ENCODE data around the gene C19orf25. TPM values are rescaled to one million over a fixed set of nuclear protein-coding genes. Genes with fewer than 3 reads are reported as not detected.

The C19orf25 gene
- polyA plus RNA-seq, 1 of the 3 experiments (the other 2 are of a cell fraction): 25.3 TPM

DNA sequence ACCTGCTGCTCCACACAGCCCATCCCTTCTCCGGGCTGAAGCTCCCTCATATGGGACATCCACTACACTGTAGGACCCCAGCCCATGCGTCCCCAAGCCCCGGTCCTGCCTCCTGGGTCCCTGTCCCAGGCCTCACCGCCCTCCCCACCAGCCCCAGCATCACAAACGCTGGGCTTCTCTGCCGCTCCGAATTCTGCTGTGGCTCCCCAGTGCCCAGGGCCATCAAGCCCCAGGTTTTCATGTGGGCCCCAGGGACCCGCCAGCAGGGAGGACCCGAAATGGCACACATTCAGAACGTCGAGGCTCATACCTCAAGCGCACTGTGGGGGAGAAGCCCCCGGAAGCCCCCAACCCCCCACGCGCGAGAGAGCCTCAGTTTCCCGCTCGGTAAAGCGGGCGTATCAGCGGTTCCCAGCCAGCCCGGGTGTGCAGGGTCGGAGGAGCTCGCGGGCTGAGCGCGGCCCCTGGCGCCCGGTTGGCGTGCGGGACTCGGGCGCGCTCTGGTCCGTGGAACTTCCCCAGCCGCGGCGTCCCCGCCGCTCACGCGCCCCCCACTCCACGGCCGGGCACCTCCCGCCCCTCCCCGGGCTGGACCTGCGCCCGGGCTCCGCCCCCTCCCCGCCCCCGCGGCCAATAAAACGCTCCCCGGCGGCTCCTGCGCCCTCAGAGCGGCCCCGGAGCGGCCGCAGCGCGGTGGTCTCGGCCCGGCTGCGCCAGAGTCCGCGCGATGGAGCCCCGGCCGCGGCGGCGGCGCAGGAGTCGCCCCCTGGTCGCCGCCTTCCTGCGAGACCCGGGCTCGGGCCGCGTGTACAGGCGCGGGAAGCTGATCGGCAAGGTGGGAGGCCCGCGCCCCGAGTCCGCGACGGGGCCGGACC lies 44.6 kb upstream of the C19orf25 start, which contains the start of gene PLK5:
PLK5 (plus strand) TSS at position 666 of the 875 bp plus-strand sequence. CDS start 2,920 bp downstream, outside the sequence.
- CTCF ChIA-PET: interaction anchor here (0.6 to 2.3 kb wide), 5 partner anchors 22 to 273 kb away, joined by 3 to 14 read pairs (median 3); partner anchors contain the start of gene REEP6
- no peaks in the 10 kb centered on the region for H3K9me3 ChIP-seq
- no peaks in the 10 kb centered on the region for H4K20me1 ChIP-seq (ENCODE audit: insufficient read depth)
- H3K9me2 ChIP-seq: no peaks in the 10 kb centered on the region
- 8% methylated on average over 9 of the region's 92 CpGs for WGBS (ENCODE audit: low lambda C conversion rate)
- POLR2A ChIA-PET: no interaction called here
- peak; percentile 69 for DNase-seq
- H3K4me2 ChIP-seq: no peak within 1 kb of the TSS
- H3K79me2 ChIP-seq (ENCODE audit: insufficient read depth): no peaks in the 10 kb centered on the region
- peaks cover 52% of the 10 kb centered on the region for H3K27me3 ChIP-seq (ENCODE audit: insufficient read depth)
- peaks cover 6% of the 10 kb centered on the region for H3F3A ChIP-seq (replicated peaks; ENCODE audit: insufficient read depth)
- no peak within 1 kb of the TSS for H2AFZ ChIP-seq (ENCODE audit: low read depth)
- H3K4me1 ChIP-seq (ENCODE audit: control insufficient read depth in 1 of 2, insufficient read depth in 2 of 2, low read depth in 1 of 2, low read length in 1 of 2): no peaks in the 10 kb centered on the region
- H3K9ac ChIP-seq: no peak within 1 kb of the TSS
- TF ChIP-seq JUND (IDR thresholded peaks at IDR 0.05): no peak
- no peak for TF ChIP-seq NRF1 (IDR thresholded peaks at IDR 0.05; ENCODE audit: low read depth, low read length)
- no peak for TF ChIP-seq RCOR1 (IDR thresholded peaks at IDR 0.05; ENCODE audit: low read length)
- TF ChIP-seq, protein P1, sequence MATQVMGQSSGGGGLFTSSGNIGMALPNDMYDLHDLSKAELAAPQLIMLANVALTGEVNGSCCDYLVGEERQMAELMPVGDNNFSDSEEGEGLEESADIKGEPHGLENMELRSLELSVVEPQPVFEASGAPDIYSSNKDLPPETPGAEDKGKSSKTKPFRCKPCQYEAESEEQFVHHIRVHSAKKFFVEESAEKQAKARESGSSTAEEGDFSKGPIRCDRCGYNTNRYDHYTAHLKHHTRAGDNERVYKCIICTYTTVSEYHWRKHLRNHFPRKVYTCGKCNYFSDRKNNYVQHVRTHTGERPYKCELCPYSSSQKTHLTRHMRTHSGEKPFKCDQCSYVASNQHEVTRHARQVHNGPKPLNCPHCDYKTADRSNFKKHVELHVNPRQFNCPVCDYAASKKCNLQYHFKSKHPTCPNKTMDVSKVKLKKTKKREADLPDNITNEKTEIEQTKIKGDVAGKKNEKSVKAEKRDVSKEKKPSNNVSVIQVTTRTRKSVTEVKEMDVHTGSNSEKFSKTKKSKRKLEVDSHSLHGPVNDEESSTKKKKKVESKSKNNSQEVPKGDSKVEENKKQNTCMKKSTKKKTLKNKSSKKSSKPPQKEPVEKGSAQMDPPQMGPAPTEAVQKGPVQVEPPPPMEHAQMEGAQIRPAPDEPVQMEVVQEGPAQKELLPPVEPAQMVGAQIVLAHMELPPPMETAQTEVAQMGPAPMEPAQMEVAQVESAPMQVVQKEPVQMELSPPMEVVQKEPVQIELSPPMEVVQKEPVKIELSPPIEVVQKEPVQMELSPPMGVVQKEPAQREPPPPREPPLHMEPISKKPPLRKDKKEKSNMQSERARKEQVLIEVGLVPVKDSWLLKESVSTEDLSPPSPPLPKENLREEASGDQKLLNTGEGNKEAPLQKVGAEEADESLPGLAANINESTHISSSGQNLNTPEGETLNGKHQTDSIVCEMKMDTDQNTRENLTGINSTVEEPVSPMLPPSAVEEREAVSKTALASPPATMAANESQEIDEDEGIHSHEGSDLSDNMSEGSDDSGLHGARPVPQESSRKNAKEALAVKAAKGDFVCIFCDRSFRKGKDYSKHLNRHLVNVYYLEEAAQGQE (IDR thresholded peaks at IDR 0.05; ENCODE audit: low read depth, low read length): no peak
- TF ChIP-seq SMC3 (IDR thresholded peaks at IDR 0.05; ENCODE audit: low read depth, low read length): no peak
- no peak for TF ChIP-seq CHD2 (IDR thresholded peaks at IDR 0.05; ENCODE audit: low read length, partially characterized antibody)
- TF ChIP-seq POLR2AphosphoS5 (IDR thresholded peaks at IDR 0.05; ENCODE audit: low read depth, low read length): no peak
- TF ChIP-seq SIN3A (IDR thresholded peaks at IDR 0.05; ENCODE audit: borderline replicate concordance, low read depth, low read length): no peak
- no peak for TF ChIP-seq NFIC (IDR thresholded peaks at IDR 0.05; ENCODE audit: borderline replicate concordance)
- TF ChIP-seq TCF12 (IDR thresholded peaks at IDR 0.05): no peak
- TF ChIP-seq, protein P2, sequence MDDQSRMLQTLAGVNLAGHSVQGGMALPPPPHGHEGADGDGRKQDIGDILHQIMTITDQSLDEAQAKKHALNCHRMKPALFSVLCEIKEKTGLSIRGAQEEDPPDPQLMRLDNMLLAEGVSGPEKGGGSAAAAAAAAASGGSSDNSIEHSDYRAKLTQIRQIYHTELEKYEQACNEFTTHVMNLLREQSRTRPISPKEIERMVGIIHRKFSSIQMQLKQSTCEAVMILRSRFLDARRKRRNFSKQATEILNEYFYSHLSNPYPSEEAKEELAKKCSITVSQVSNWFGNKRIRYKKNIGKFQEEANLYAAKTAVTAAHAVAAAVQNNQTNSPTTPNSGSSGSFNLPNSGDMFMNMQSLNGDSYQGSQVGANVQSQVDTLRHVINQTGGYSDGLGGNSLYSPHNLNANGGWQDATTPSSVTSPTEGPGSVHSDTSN (IDR thresholded peaks at IDR 0.05): no peak
- TF ChIP-seq, protein P3, sequence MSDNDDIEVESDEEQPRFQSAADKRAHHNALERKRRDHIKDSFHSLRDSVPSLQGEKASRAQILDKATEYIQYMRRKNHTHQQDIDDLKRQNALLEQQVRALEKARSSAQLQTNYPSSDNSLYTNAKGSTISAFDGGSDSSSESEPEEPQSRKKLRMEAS (IDR thresholded peaks at IDR 0.05; ENCODE audit: low read depth): no peak
- no peak for TF ChIP-seq RXRA (IDR thresholded peaks at IDR 0.05; ENCODE audit: borderline replicate concordance, low read depth)
- no peak for TF ChIP-seq EP300 (IDR thresholded peaks at IDR 0.05; ENCODE audit: borderline replicate concordance in 1 of 2, low read depth in 1 of 2, low read length in 1 of 2)
- TF ChIP-seq GABPA (IDR thresholded peaks at IDR 0.05; ENCODE audit: low read depth): no peak
- no peak within 1 kb of the TSS for H3K4me3 ChIP-seq (ENCODE audit: low read depth in 2 of 2, low read length in 1 of 2)
- no peak within 1 kb of the TSS for H3K27ac ChIP-seq (ENCODE audit: low read depth in 2 of 2, low read length in 1 of 2)
- H3K36me3 ChIP-seq (replicated peaks in 1 of 2; ENCODE audit: control insufficient read depth in 1 of 2, insufficient read depth in 2 of 2, low read length in 1 of 2): no peaks in the 10 kb centered on the region

Measured in SK-N-SH (cell line).